H9 (cell line): Measurements from ENCODE around the gene RPAIN. TPM values are rescaled to one million over a fixed set of nuclear protein-coding genes. Genes with fewer than 3 reads are reported as not detected.

Experiments
- DNase-seq: peaks from one replicate; pipeline ENCODE4 v3.0.0-alpha.2; 2017
- H2AFZ ChIP-seq: one replicate; pipeline ENCODE4 v1.6.1; 2013; ENCODE audit warnings: mild to moderate bottlenecking, low read length, control low read depth, moderate library complexity
- H2AK5ac ChIP-seq: 2 replicates; pipeline ENCODE4 v1.6.1; 2013; ENCODE audit warnings: low read length, control low read depth, mixed read lengths; ENCODE audit not compliant: insufficient read length
- H2BK120ac ChIP-seq: one replicate; pipeline ENCODE4 v1.6.1; 2013; ENCODE audit warnings: low read depth, mild to moderate bottlenecking, low read length, control low read depth, inconsistent platforms; ENCODE audit not compliant: poor library complexity, severe bottlenecking
- H2BK12ac ChIP-seq: 2 replicates; pipeline ENCODE4 v1.6.1; 2013; ENCODE audit warnings: low read length, control low read depth, mixed read lengths, low read depth; ENCODE audit not compliant: insufficient read length
- H2BK15ac ChIP-seq: 2 replicates; pipeline ENCODE4 v1.6.1; 2013; ENCODE audit warnings: low read depth, low read length, control low read depth
- H2BK20ac ChIP-seq: one replicate; pipeline ENCODE4 v1.6.1; 2013; ENCODE audit warnings: low read depth, mild to moderate bottlenecking, low read length, control low read depth, inconsistent platforms; ENCODE audit not compliant: poor library complexity, severe bottlenecking
- H2BK5ac ChIP-seq: 2 replicates; pipeline ENCODE4 v1.6.1; 2013; ENCODE audit warnings: low read length, control low read depth, mixed read lengths; ENCODE audit not compliant: insufficient read length
- H3K14ac ChIP-seq: 2 replicates; pipeline ENCODE4 v1.6.1; 2013; ENCODE audit warnings: low read length, control low read depth; ENCODE audit not compliant: insufficient read depth
- H3K18ac ChIP-seq: 2 replicates; pipeline ENCODE4 v1.6.1; 2013; ENCODE audit warnings: low read depth, mild to moderate bottlenecking, mixed read lengths, low read length, control low read depth; ENCODE audit not compliant: insufficient read length
- H3K23ac ChIP-seq: 2 replicates; pipeline ENCODE4 v1.6.1; 2013; ENCODE audit warnings: low read length, control low read depth, mixed read lengths, low read depth; ENCODE audit not compliant: insufficient read length
- H3K23me2 ChIP-seq: 2 replicates; pipeline ENCODE4 v1.6.1; 2013; ENCODE audit warnings: low read depth, mild to moderate bottlenecking, mixed read lengths, low read length, control low read depth; ENCODE audit not compliant: insufficient read length, poor library complexity, severe bottlenecking
- H3K27ac ChIP-seq: 2 replicates; pipeline ENCODE4 v1.5.1; 2013; ENCODE audit warnings: low read length, control low read depth, mixed read lengths, low read depth; ENCODE audit not compliant: insufficient read length
- H3K27me3 ChIP-seq: 2 replicates; pipeline ENCODE4 v1.6.1; 2013; ENCODE audit warnings: low read length, control low read depth, inconsistent platforms; ENCODE audit not compliant: insufficient read depth
- H3K4ac ChIP-seq: 2 replicates; pipeline ENCODE4 v1.6.1; 2013; ENCODE audit warnings: low read depth, mild to moderate bottlenecking, control low read depth, inconsistent platforms, low read length, moderate library complexity
- H3K4me1 ChIP-seq: 2 replicates; pipeline ENCODE4 v1.6.1; 2013; ENCODE audit warnings: low read length, control low read depth, inconsistent platforms; ENCODE audit not compliant: insufficient read depth
- H3K4me2 ChIP-seq: 2 replicates; pipeline ENCODE4 v1.6.1; 2013; ENCODE audit warnings: low read length, control low read depth, mixed read lengths; ENCODE audit not compliant: insufficient read length, insufficient read depth
- H3K56ac ChIP-seq: 2 replicates; pipeline ENCODE4 v1.6.1; 2013; ENCODE audit warnings: low read depth, mild to moderate bottlenecking, mixed read lengths, low read length, control low read depth; ENCODE audit not compliant: insufficient read length
- H3K79me1 ChIP-seq: 2 replicates; pipeline ENCODE4 v1.6.1; 2013; ENCODE audit warnings: low read depth, mild to moderate bottlenecking, moderate library complexity, low read length, control low read depth, inconsistent platforms; ENCODE audit not compliant: insufficient read depth, poor library complexity, severe bottlenecking
- H3K79me2 ChIP-seq: 2 replicates; pipeline ENCODE4 v1.6.1; 2013; ENCODE audit warnings: low read length, control low read depth, inconsistent platforms; ENCODE audit not compliant: insufficient read depth
- H3K9ac ChIP-seq: 2 replicates; pipeline ENCODE4 v1.6.1; 2013; ENCODE audit warnings: low read length, control low read depth, mixed read lengths; ENCODE audit not compliant: insufficient read length; ENCODE audit errors: extremely low read depth
- H3K9me3 ChIP-seq: one replicate; pipeline ENCODE4 v1.6.1; 2013; ENCODE audit warnings: low read depth, low read length, inconsistent platforms; ENCODE audit not compliant: control insufficient read depth
- H3T11ph ChIP-seq: one replicate; pipeline ENCODE4 v1.6.1; 2013; ENCODE audit warnings: mild to moderate bottlenecking, low read length, control low read depth, inconsistent platforms
- H4K20me1 ChIP-seq: one replicate; pipeline ENCODE4 v1.6.1; 2013; ENCODE audit not compliant: control insufficient read depth, insufficient read length, insufficient read depth
- H4K5ac ChIP-seq: 2 replicates; pipeline ENCODE4 v1.6.1; 2013; ENCODE audit warnings: low read depth, mild to moderate bottlenecking, mixed read lengths, low read length, control low read depth; ENCODE audit not compliant: insufficient read length
- H4K8ac ChIP-seq: replicated peaks from 2 replicates; pipeline ENCODE4 v1.6.1; 2013; ENCODE audit warnings: low read length, control low read depth, mixed read lengths, low read depth; ENCODE audit not compliant: insufficient read length
- H4K91ac ChIP-seq: 2 replicates; pipeline ENCODE4 v1.6.1; 2013; ENCODE audit warnings: low read depth, mild to moderate bottlenecking, moderate library complexity, mixed read lengths, low read length, control low read depth; ENCODE audit not compliant: insufficient read length
- H3K27ac Mint-ChIP-seq, 3 experiments: 2 replicates in 2 of 3; 3 replicates in 1 of 3; pipeline ENCODE4 v1.8.0; 2020 to 2021; ENCODE audit warnings: mixed read lengths in 3 of 3, mild to moderate bottlenecking in 1 of 3, moderate library complexity in 1 of 3
- H3K27me3 Mint-ChIP-seq: 2 replicates; pipeline ENCODE4 v1.8.0; 2021; ENCODE audit warnings: low read depth, mild to moderate bottlenecking, moderate library complexity, mixed read lengths
- H3K36me3 Mint-ChIP-seq, 3 experiments: 2 replicates in 2 of 3; 3 replicates in 1 of 3; pipeline ENCODE4 v1.8.0; 2020 to 2021; ENCODE audit warnings: low read depth in 3 of 3, mixed read lengths in 3 of 3; ENCODE audit not compliant: insufficient read depth in 1 of 3
- H3K4me1 Mint-ChIP-seq, 2 experiments: 2 replicates each; pipeline ENCODE4 v1.8.0; 2020; ENCODE audit warnings: mixed read lengths in 2 of 2
- H3K4me3 Mint-ChIP-seq, 2 experiments: 2 replicates in 1 of 2; 3 replicates in 1 of 2; pipeline ENCODE4 v1.8.0; 2020 to 2021; ENCODE audit warnings: mild to moderate bottlenecking in 2 of 2, mixed read lengths in 2 of 2, moderate library complexity in 1 of 2
- H3K9me3 Mint-ChIP-seq, 2 experiments: 2 replicates in 1 of 2; 3 replicates in 1 of 2; pipeline ENCODE4 v1.8.0; 2020; ENCODE audit warnings: mild to moderate bottlenecking in 2 of 2, mixed read lengths in 2 of 2, moderate library complexity in 1 of 2
- CTCF ChIP-seq: fragments of 200-600 bp; sonication (generic); conservative IDR thresholded peaks from 3 replicates; pipeline ENCODE4 v1.8.0; 2021; ENCODE audit warnings: antibody characterized with exemption, mild to moderate bottlenecking
- WGBS: extraction: QIAGEN DNeasy Blood & Tissue Kit; methylation state at CpG from one replicate; pipeline ENCODE4 v1.1.7; 2013; ENCODE audit warnings: missing lambda C conversion rate, low lambda C conversion rate, mixed read lengths; ENCODE audit not compliant: insufficient read length; ENCODE audit errors: extremely low coverage; 5-methylcytosine and 5-hydroxymethylcytosine counted together
- total RNA-seq: library from RNA; stranded (reverse); gene quantifications from 2 replicates; pipeline ENCODE4 v1.2.1, GENCODE V29; 2021

RPAIN gene
- total RNA-seq, 1 experiment from 2014 or later: 78.9 TPM

GRCh38 chr17:5481451-5481850, 61.5 kb downstream of the RPAIN start:
- Histone ChIP-seq H3K14ac (no peak overlapping the region), H4K91ac (no peak overlapping the region), H3K79me2 (peaks cover 8% of the 10 kb centered on the region; the same call in 1 of the 2 replicates), H3K18ac (no peak overlapping the region), H2BK20ac (no peak overlapping the region), H3K4ac (no peak overlapping the region), H3K23ac (no peak overlapping the region), H3K9ac (no peak overlapping the region), H4K20me1 (no peaks in the 10 kb centered on the region), H2BK12ac (no peak overlapping the region), H4K5ac (no peak overlapping the region), H2BK120ac (no peak overlapping the region), H3K23me2 (peaks cover 7% of the 10 kb centered on the region), H4K8ac (no peak overlapping the region), H3K9me3 (no peaks in the 10 kb centered on the region), H2BK15ac (no peak overlapping the region), H3K56ac (no peak overlapping the region), H3K27me3 (no peaks in the 10 kb centered on the region), H3K27ac (no peak overlapping the region), H3K4me1 (no peaks in the 10 kb centered on the region), H3K4me2 (no peak overlapping the region), H2BK5ac (no peak overlapping the region), H2AFZ (no peak overlapping the region), H2AK5ac (no peak overlapping the region), H3K79me1 (peaks cover 3% of the 10 kb centered on the region), H3T11ph (no peak overlapping the region)
- TF ChIP-seq CTCF: no peak
- Mint-ChIP-seq H3K4me3 (no peak overlapping the region), H3K27me3 (no peaks in the 10 kb centered on the region), H3K36me3 (peaks cover 51 to 82% (median 76%) of the 10 kb centered on the region in 3 experiments), H3K4me1 (peaks cover 0 to 8% of the 10 kb centered on the region in 2 experiments; a peak in 3 of 4 replicates), H3K9me3 (no peaks in the 10 kb centered on the region), H3K27ac (no peak overlapping the region)
- DNase-seq: no peak
- WGBS: no CpG with 5 or more reads among the region's 4 CpGs

Other genes with a start within 250 kb of the RPAIN start
- 11.3 and 12.5 TPM in 2 replicates for gene ZNF594, start 228.3 kb upstream of the RPAIN start, total RNA-seq
- gene SCIMP, start 185.3 kb upstream of the RPAIN start, total RNA-seq: not detected in 2 replicates
- gene RABEP1, start 137.9 kb upstream of the RPAIN start, total RNA-seq: 44.6 and 46.9 TPM in 2 replicates
- gene NUP88, start 520 bp upstream of the RPAIN start, total RNA-seq: 96.5 and 98.2 TPM in 2 replicates
- 390 and 395 TPM in 2 replicates for gene C1QBP, start 19.0 kb downstream of the RPAIN start, total RNA-seq
- 66.7 and 69.9 TPM in 2 replicates for gene DHX33, start 48.8 kb downstream of the RPAIN start, total RNA-seq
- 83.2 and 85.6 TPM in 2 replicates for gene DERL2, start 66.0 kb downstream of the RPAIN start, total RNA-seq
- 28.6 and 30.7 TPM in 2 replicates for gene MIS12, start 66.4 kb downstream of the RPAIN start, total RNA-seq
- 11.0 and 12.1 TPM in 2 replicates for gene NLRP1, start 164.3 kb downstream of the RPAIN start, total RNA-seq